ENCODE measurements around the gene PRR7. TPM values are rescaled to one million over a fixed set of nuclear protein-coding genes. Genes with fewer than 3 reads are reported as not detected.

The PRR7 gene
- total and polyA plus RNA-seq, 8 donors, result 0.61 to 3.7 (median 1.1) TPM; not detected in 4

- H3K4me1 ChIP-seq, result peaks cover 23 to 49% (median 33%) of the 10 kb centered on the region in 4 donors
- peaks cover 0 to 39% (median 8%) of the 10 kb centered on the region in 3 donors for H3K27me3 ChIP-seq
- no peak overlapping the region for H3K27ac ChIP-seq
- H3K9me3 ChIP-seq, result no peaks in the 10 kb centered on the region
- 76 to 86% (median 84%) methylated on average over 13 to 17 of the region's 17 CpGs for WGBS, 5 donors
- TF ChIP-seq POLR2A (IDR thresholded peaks at IDR 0.05), result no peak
- TF ChIP-seq POLR2AphosphoS5 (IDR thresholded peaks at IDR 0.05), result no peak
- TF ChIP-seq CTCF (IDR thresholded peaks at IDR 0.05), result no peak
- TF ChIP-seq EP300 (IDR thresholded peaks at IDR 0.05), result no peak
- H3K4me3 ChIP-seq, result no peak overlapping the region
- peak in 1 of 2 donors; percentile 44 for DNase-seq
- peaks cover 0 to 6% (median 3%) of the 10 kb centered on the region in 4 donors for H3K36me3 ChIP-seq
- intact Hi-C loops (cut with DNase I; ENCODE audit: low total_unique reads), result no loop called here
These were observed 6.3 kb downstream of the PRR7 start for GRCh38 chr5:177452688-177453638.

GRCh38 chr5:177453852-177454396 lies 7.3 kb downstream of the PRR7 start:
- peak overlapping the region; percentile 56 to 75 (median 66) for H3K4me3 ChIP-seq
- peaks cover 20 to 46% (median 31%) of the 10 kb centered on the region in 4 donors for H3K4me1 ChIP-seq
- intact Hi-C loops (cut with DNase I; ENCODE audit: low total_unique reads), result no loop called here
- H3K36me3 ChIP-seq, result peaks cover 3 to 15% (median 13%) of the 10 kb centered on the region in 4 donors
- no peak for TF ChIP-seq POLR2AphosphoS5 (IDR thresholded peaks at IDR 0.05)
- TF ChIP-seq EP300 (IDR thresholded peaks at IDR 0.05), result no peak
- TF ChIP-seq POLR2A (IDR thresholded peaks at IDR 0.05), result no peak
- no peak for TF ChIP-seq CTCF (IDR thresholded peaks at IDR 0.05)
- H3K27me3 ChIP-seq, result peaks cover 0 to 31% (median 3%) of the 10 kb centered on the region in 3 donors
- peak in 1 of 2 donors; percentile 78 for DNase-seq
- H3K27ac ChIP-seq, result peak overlapping the region in 4 of 5 donors; percentile 70 to 91 (median 87)
- 9 to 24% (median 10%) methylated on average over 11 to 31 of the region's 31 CpGs for WGBS, 5 donors
- no peaks in the 10 kb centered on the region for H3K9me3 ChIP-seq

GRCh38 chr5:177454397-177455035 lies 7.9 kb downstream of the PRR7 start:
- Histone ChIP-seq H3K4me1 (peaks cover 20 to 46% (median 31%) of the 10 kb centered on the region in 4 donors), H3K4me3 (peak overlapping the region; percentile 56 to 75 (median 66)), H3K9me3 (no peaks in the 10 kb centered on the region), H3K27ac (peak overlapping the region; percentile 70 to 91 (median 88)), H3K27me3 (peaks cover 0 to 27% (median 0%) of the 10 kb centered on the region in 3 donors), H3K36me3 (peaks cover 4 to 21% (median 19%) of the 10 kb centered on the region in 4 donors)
- DNase-seq, result peak; percentile 96 to 97
- WGBS, 5 donors, result 0 to 1% (median 1%) methylated on average over 2 to 84 of the region's 84 CpGs
- intact Hi-C loops (cut with DNase I; ENCODE audit: low total_unique reads), result loop anchor here (5.0 kb wide), 1 partner anchor 52 kb away; the partner anchor contains the start of gene PFN3
- peak; percentile 14 to 71 (median 38) for TF ChIP-seq POLR2AphosphoS5 (IDR thresholded peaks at IDR 0.05)
- TF ChIP-seq CTCF (IDR thresholded peaks at IDR 0.05), result peak in 6 of 7 experiments; percentile 55 to 97 (median 90)
- no peak for TF ChIP-seq EP300 (IDR thresholded peaks at IDR 0.05)
